Psoas muscle (tissue), 8 donors: ENCODE results near the gene PEX5L. TPM values are rescaled to one million over a fixed set of nuclear protein-coding genes. Genes with fewer than 3 reads are reported as not detected.

ENCODE experiments used
- ATAC-seq, 4 donors: fragments of 200-7000 bp; cut with Tn5 transposase; one replicate each; pipeline ENCODE4 v1.9.1; 2020; ENCODE audit warnings: moderate library complexity in 3 of 4, mild to moderate bottlenecking in 2 of 4
- DNase-seq, 2 donors: peaks; one replicate each; pipeline ENCODE4 v3.0.0-alpha.2; 2020
- H3K27ac ChIP-seq: fragments of 200-600 bp; one replicate; pipeline ENCODE4 v1.8.0; 2022
- H3K27me3 ChIP-seq, 3 donors: fragments of 200-600 bp in 1 of 3; one replicate each; pipeline versions ENCODE4 v1.6.1 to v1.8.0; 2013 to 2022; ENCODE audit warnings: low read length in 2 of 3, mild to moderate bottlenecking in 2 of 3, moderate library complexity in 1 of 3; ENCODE audit not compliant: insufficient read depth in 3 of 3
- H3K36me3 ChIP-seq, 2 donors: fragments of 200-600 bp in 1 of 2; one replicate each; pipeline versions ENCODE4 v1.6.1 to v1.8.0; 2013 to 2022; ENCODE audit warnings: low read depth in 1 of 2, mild to moderate bottlenecking in 1 of 2, moderate library complexity in 1 of 2; ENCODE audit not compliant: insufficient read depth in 1 of 2
- H3K4me1 ChIP-seq: fragments of 200-600 bp; one replicate; pipeline ENCODE4 v1.8.0; 2022
- H3K4me3 ChIP-seq: fragments of 200-600 bp; one replicate; pipeline ENCODE4 v1.8.0; 2022; ENCODE audit warnings: mild to moderate bottlenecking
- H3K9me3 ChIP-seq: fragments of 200-600 bp; one replicate; pipeline ENCODE4 v1.8.0; 2022
- CTCF ChIP-seq: fragments of 200-600 bp; IDR thresholded peaks from one replicate; pipeline ENCODE4 v1.8.0; 2022; ENCODE audit warnings: antibody characterized with exemption
- WGBS, 3 donors: extraction: QIAGEN DNeasy Blood & Tissue Kit; methylation state at CpG; one replicate each; pipeline versions ENCODE4 v1.1.6 to v1.1.7; 2013; 5-methylcytosine and 5-hydroxymethylcytosine counted together
- intact Hi-C, 2 donors: fragments of 100-400 bp; cut with DNase I; formaldehyde crosslinking; loops; one replicate each; pipeline versions ENCODE4 v1.11.0 to v1.14.2; 2022
- polyA plus RNA-seq, 3 donors: library from polyadenylated mRNA; stranded (reverse); fragments of 200-250 nt; gene quantifications; one replicate each; pipeline ENCODE4 v1.2.3, GENCODE V29; 2013
- total RNA-seq, 4 donors: library from RNA; stranded (reverse); fragmentation: NEBNext Ultra II Directional in 2 of 4; extraction: Animal tissue kit (Norgen Biotek cat#: 25700) in 2 of 4; gene quantifications; one replicate each; pipeline versions ENCODE4 v1.2.1 to v1.2.4, GENCODE V29; 2021 to 2023
- donor health status: healthy with polysubstance abuse.
- donor health status: DM: no; HTN: no; CAD: no; lungs with moderate emphysema.
- donor health status: Bipolar disorder and iron deficiency.
- donor health status: healthy.
- donor health status: DM: yes; HTN: yes; CAD: no.
- donor health status: DM: no; HTN: no; CAD: no.
- donor health status: DM: no; HTN: no; CAD: no.
- donor health status: DM: yes; HTN: yes; CAD: no.

PEX5L gene
- total and polyA plus RNA-seq, 7 donors = 0.14 TPM; not detected in 6

GRCh38 chr3:179948740-179949139 is 88.0 kb downstream of the PEX5L start:
- Histone ChIP-seq H3K4me3 (no peak overlapping the region), H3K27me3 (peaks cover 0 to 15% (median 0%) of the 10 kb centered on the region in 3 donors), H3K4me1 (no peaks in the 10 kb centered on the region), H3K9me3 (no peaks in the 10 kb centered on the region), H3K27ac (no peak overlapping the region), H3K36me3 (no peaks in the 10 kb centered on the region)
- intact Hi-C loops = no loop called here
- WGBS, 3 donors = 55 to 66% (median 63%) methylated on average over 7 of the region's 7 CpGs
- ATAC-seq (no peak), DNase-seq (no peak)
- no peak for TF ChIP-seq CTCF

- no peaks in the 10 kb centered on the region for H3K36me3 ChIP-seq
- TF ChIP-seq CTCF = no peak
- WGBS, 3 donors = 71 to 79% (median 71%) methylated on average over 7 of the region's 7 CpGs
- H3K27me3 ChIP-seq = peaks cover 0 to 5% (median 0%) of the 10 kb centered on the region in 3 donors
- intact Hi-C loops = no loop called here
- DNase-seq (no peak), ATAC-seq (no peak)
- no peaks in the 10 kb centered on the region for H3K9me3 ChIP-seq
- no peaks in the 10 kb centered on the region for H3K4me1 ChIP-seq
- H3K27ac ChIP-seq = no peak overlapping the region
- H3K4me3 ChIP-seq = no peak overlapping the region
These were observed 91.2 kb downstream of the PEX5L start for GRCh38 chr3:179945569-179945968.

GRCh38 chr3:179943117-179943880 is 93.4 kb downstream of the PEX5L start:
- TF ChIP-seq CTCF = no peak
- no peak for DNase-seq
- H3K36me3 ChIP-seq = no peaks in the 10 kb centered on the region
- no peak for ATAC-seq
- H3K9me3 ChIP-seq = no peaks in the 10 kb centered on the region
- intact Hi-C loops = no loop called here
- 56 to 78% (median 69%) methylated on average over 6 of the region's 6 CpGs for WGBS, 3 donors
- H3K27ac ChIP-seq = no peak overlapping the region
- H3K4me1 ChIP-seq = no peaks in the 10 kb centered on the region
- H3K4me3 ChIP-seq = no peak overlapping the region
- H3K27me3 ChIP-seq = peaks cover 0 to 5% (median 0%) of the 10 kb centered on the region in 3 donors

GRCh38 chr3:179942553-179943075 is 94.1 kb downstream of the PEX5L start:
- no peaks in the 10 kb centered on the region for H3K4me1 ChIP-seq
- H3K4me3 ChIP-seq = peak overlapping the region; percentile 23
- intact Hi-C loops = no loop called here
- ATAC-seq = peak in 1 of 4 donors; percentile 5
- no peaks in the 10 kb centered on the region for H3K9me3 ChIP-seq
- H3K36me3 ChIP-seq = no peaks in the 10 kb centered on the region
- H3K27ac ChIP-seq = no peak overlapping the region
- no peak for DNase-seq
- peaks cover 0 to 5% (median 0%) of the 10 kb centered on the region in 3 donors for H3K27me3 ChIP-seq
- WGBS, 3 donors = 46 to 53% (median 52%) methylated on average over 11 of the region's 11 CpGs
- TF ChIP-seq CTCF = no peak
